Nephron progenitor cell (in vitro differentiated cells): ENCODE data around the gene SLC35F5.
"Not testable (repeated sequence)": the region's sequence is repeated elsewhere in the genome, so short reads cannot be mapped to it uniquely, and the experiment has no call there.

Experiments used
- DNase-seq: peaks from one replicate; pipeline ENCODE4 v3.0.0; 2021
- H3K27ac Mint-ChIP-seq: 2 replicates; pipeline ENCODE4 v1.8.0; 2021; ENCODE audit warnings: mild to moderate bottlenecking, moderate library complexity, mixed read lengths
- H3K27me3 Mint-ChIP-seq: 2 replicates; pipeline ENCODE4 v1.8.0; 2021; ENCODE audit warnings: mild to moderate bottlenecking, low read depth, mixed read lengths; ENCODE audit not compliant: poor library complexity
- H3K36me3 Mint-ChIP-seq: 2 replicates; pipeline ENCODE4 v1.8.0; 2021; ENCODE audit warnings: low read depth, mixed read lengths
- H3K4me1 Mint-ChIP-seq: 2 replicates; pipeline ENCODE4 v1.8.0; 2021; ENCODE audit warnings: mixed read lengths
- H3K4me3 Mint-ChIP-seq: 2 replicates; pipeline ENCODE4 v1.8.0; 2021; ENCODE audit warnings: mild to moderate bottlenecking, moderate library complexity, mixed read lengths
- H3K9me3 Mint-ChIP-seq: 2 replicates; pipeline ENCODE4 v1.8.0; 2021; ENCODE audit warnings: mild to moderate bottlenecking, moderate library complexity, mixed read lengths
- CTCF ChIP-seq: fragments of 200-600 bp; sonication (generic); IDR thresholded peaks from 2 replicates; pipeline ENCODE4 v1.5.0; 2021; ENCODE audit warnings: antibody characterized with exemption

Gene SLC35F5

GRCh38 chr2:113685471-113685870, 71.0 kb downstream of the SLC35F5 start:
- H3K27me3 Mint-ChIP-seq: peaks cover 7% of the 10 kb centered on the region
- H3K4me1 Mint-ChIP-seq: no peaks in the 10 kb centered on the region
- no peak overlapping the region for H3K27ac Mint-ChIP-seq
- H3K4me3 Mint-ChIP-seq: no peak overlapping the region
- DNase-seq: no peak
- peaks cover 25% of the 10 kb centered on the region for H3K9me3 Mint-ChIP-seq
- H3K36me3 Mint-ChIP-seq: no peaks in the 10 kb centered on the region
- no peak for TF ChIP-seq CTCF

- Mint-ChIP-seq H3K9me3 (peaks cover 25% of the 10 kb centered on the region), H3K36me3 (no peaks in the 10 kb centered on the region), H3K27ac (no peak overlapping the region), H3K27me3 (peaks cover 6% of the 10 kb centered on the region), H3K4me3 (no peak overlapping the region), H3K4me1 (peaks cover 4% of the 10 kb centered on the region)
- no peak for TF ChIP-seq CTCF
- no peak for DNase-seq
These were observed 77.0 kb downstream of the SLC35F5 start for GRCh38 chr2:113679457-113679856.

- Mint-ChIP-seq H3K36me3 (no peaks in the 10 kb centered on the region), H3K4me3 (no peak overlapping the region), H3K9me3 (peaks cover 11% of the 10 kb centered on the region), H3K27me3 (peaks cover 3% of the 10 kb centered on the region), H3K4me1 (peaks cover 16% of the 10 kb centered on the region), H3K27ac (no peak overlapping the region)
- DNase-seq: no peak
- no peak for TF ChIP-seq CTCF
These were observed 79.1 kb downstream of the SLC35F5 start for GRCh38 chr2:113677330-113677729.

- H3K36me3 Mint-ChIP-seq: no peaks in the 10 kb centered on the region
- H3K9me3 Mint-ChIP-seq: peaks cover 6% of the 10 kb centered on the region
- no peak overlapping the region for H3K27ac Mint-ChIP-seq
- H3K27me3 Mint-ChIP-seq: peaks cover 3% of the 10 kb centered on the region
- peaks cover 19% of the 10 kb centered on the region for H3K4me1 Mint-ChIP-seq
- no peak for DNase-seq
- TF ChIP-seq CTCF: no peak
- no peak overlapping the region for H3K4me3 Mint-ChIP-seq
These were observed 79.7 kb downstream of the SLC35F5 start for GRCh38 chr2:113676623-113677266.

GRCh38 chr2:113675875-113676274, 80.6 kb downstream of the SLC35F5 start:
- Mint-ChIP-seq H3K36me3 (no peaks in the 10 kb centered on the region), H3K9me3 (no peaks in the 10 kb centered on the region), H3K27ac (no peak overlapping the region), H3K27me3 (peaks cover 6% of the 10 kb centered on the region), H3K4me3 (no peak overlapping the region), H3K4me1 (peaks cover 22% of the 10 kb centered on the region)
- no peak for DNase-seq
- no peak for TF ChIP-seq CTCF

- Mint-ChIP-seq H3K4me1 (peaks cover 22% of the 10 kb centered on the region), H3K4me3 (no peak overlapping the region), H3K27me3 (peaks cover 7% of the 10 kb centered on the region), H3K27ac (no peak overlapping the region), H3K36me3 (no peaks in the 10 kb centered on the region), H3K9me3 (peaks cover 7% of the 10 kb centered on the region)
- no peak for TF ChIP-seq CTCF
- no peak for DNase-seq
These were observed 84.0 kb downstream of the SLC35F5 start for GRCh38 chr2:113672326-113672932.

GRCh38 chr2:113669013-113669412, 87.4 kb downstream of the SLC35F5 start:
- not testable (repeated sequence) for DNase-seq, H3K36me3 Mint-ChIP-seq, H3K4me3 Mint-ChIP-seq, H3K27me3 Mint-ChIP-seq, H3K27ac Mint-ChIP-seq, H3K9me3 Mint-ChIP-seq
- H3K4me1 Mint-ChIP-seq: peaks cover 17% of the 10 kb centered on the region

GRCh38 chr2:113664761-113665533, 91.5 kb downstream of the SLC35F5 start:
- not testable (repeated sequence) for H3K27me3 Mint-ChIP-seq, H3K27ac Mint-ChIP-seq, DNase-seq, H3K36me3 Mint-ChIP-seq, H3K4me1 Mint-ChIP-seq, H3K4me3 Mint-ChIP-seq
- H3K9me3 Mint-ChIP-seq: peaks cover 11% of the 10 kb centered on the region
